Fibroblast of lung (primary cell): ENCODE data around the gene EFHC1. TPM values are rescaled to one million over a fixed set of nuclear protein-coding genes. Genes with fewer than 3 reads are reported as not detected.

Source experiments
- DNase-seq, 2 donors: peaks; one replicate each; pipeline versions ENCODE4 v3.0.0 to v3.0.0-alpha.2; 2010; ENCODE audit warnings: low read depth in 2 of 2
- H2AFZ ChIP-seq: 2 replicates; pipeline ENCODE4 v1.5.1; 2012; ENCODE audit warnings: low read length, control low read depth, inconsistent platforms
- H3K27ac ChIP-seq: 2 replicates; pipeline ENCODE4 v1.5.1; 2011; ENCODE audit warnings: low read length, control low read depth; ENCODE audit not compliant: insufficient read depth
- H3K27me3 ChIP-seq: 2 replicates; pipeline ENCODE4 v1.5.1; 2011; ENCODE audit warnings: mild to moderate bottlenecking, low read length; ENCODE audit not compliant: control insufficient read depth, insufficient read depth
- H3K36me3 ChIP-seq: 2 replicates; pipeline ENCODE4 v1.5.1; 2011; ENCODE audit warnings: low read length; ENCODE audit not compliant: control insufficient read depth, insufficient read depth
- H3K4me1 ChIP-seq: 2 replicates; pipeline ENCODE4 v1.5.1; 2011; ENCODE audit warnings: low read length; ENCODE audit not compliant: control insufficient read depth, insufficient read depth; ENCODE audit errors: extremely low read depth
- H3K4me2 ChIP-seq: 2 replicates; pipeline ENCODE4 v1.5.1; 2011; ENCODE audit warnings: low read length, control low read depth; ENCODE audit not compliant: insufficient read depth; ENCODE audit errors: extremely low read depth
- H3K4me3 ChIP-seq, 4 experiments: fragments of 200-600 bp in 1 of 4; sonication (generic) in 1 of 4; replicated peaks in 1 of 4; 2 replicates each; pipeline ENCODE4 v1.5.1; 2011 to 2016; ENCODE audit warnings: low read length in 4 of 4, low read depth in 3 of 4, mild to moderate bottlenecking in 3 of 4, control low read depth in 2 of 4, inconsistent platforms in 1 of 4, mixed read lengths in 1 of 4; ENCODE audit not compliant: insufficient read depth in 1 of 4; ENCODE audit errors: control extremely low read depth in 1 of 4
- H3K79me2 ChIP-seq: 2 replicates; pipeline ENCODE4 v1.5.1; 2012; ENCODE audit warnings: mild to moderate bottlenecking, low read length, inconsistent platforms; ENCODE audit not compliant: control insufficient read depth, insufficient read depth
- H3K9ac ChIP-seq: 2 replicates; pipeline ENCODE4 v1.5.1; 2011; ENCODE audit warnings: mild to moderate bottlenecking, low read length, control low read depth; ENCODE audit not compliant: insufficient read depth
- H3K9me3 ChIP-seq: 2 replicates; pipeline ENCODE4 v1.5.1; 2012; ENCODE audit warnings: low read depth, low read length; ENCODE audit not compliant: control insufficient read depth, insufficient read depth
- H4K20me1 ChIP-seq: 2 replicates; pipeline ENCODE4 v1.5.1; 2011; ENCODE audit warnings: low read length; ENCODE audit not compliant: control insufficient read depth, insufficient read depth; ENCODE audit errors: extremely low read depth
- CTCF ChIP-seq, 2 donors: IDR thresholded peaks in 1 of 2; conservative IDR thresholded peaks in 1 of 2; 1 replicate in 1 of 2; 2 replicates in 1 of 2; pipeline ENCODE4 v1.5.1; 2011 to 2012; ENCODE audit warnings: low read length in 2 of 2, control low read depth in 1 of 2, inconsistent platforms in 1 of 2, low read depth in 1 of 2, mild to moderate bottlenecking in 1 of 2
- EZH2 ChIP-seq: IDR thresholded peaks from 2 replicates; pipeline ENCODE4 v1.5.1; 2012; ENCODE audit warnings: low read length, control low read depth, mild to moderate bottlenecking; ENCODE audit errors: missing control alignments
- polyA plus RNA-seq, 2 donors: library from polyadenylated mRNA; depleted of rRNA in 1 of 2; stranded (reverse) in 1 of 2; unstranded in 1 of 2; fragments of >200 nt; gene quantifications; 2 replicates each; pipeline ENCODE4 v1.2.1, GENCODE V29; 2011 to 2012; ENCODE audit warnings: missing spikeins in 1 of 2
- total RNA-seq: library from RNA; depleted of rRNA; stranded (reverse); fragments of >200 nt; gene quantifications from 2 replicates; pipeline ENCODE4 v1.2.1, GENCODE V29; 2014

Gene EFHC1
- total and polyA plus RNA-seq, 2 donors (not counting 1 experiment from before 2014, with no cell fraction given) = 29.4 to 32.9 TPM

- Histone ChIP-seq H3K4me1 (peaks cover 53% of the 10 kb centered on the region), H3K4me2 (peak overlapping the region; percentile 1), H4K20me1 (no peaks in the 10 kb centered on the region), H3K36me3 (peaks cover 9% of the 10 kb centered on the region), H3K9me3 (no peaks in the 10 kb centered on the region), H3K27me3 (no peaks in the 10 kb centered on the region), H3K79me2 (peaks cover 88% of the 10 kb centered on the region), H3K9ac (no peak overlapping the region), H2AFZ (no peak overlapping the region), H3K4me3 (no peak overlapping the region), H3K27ac (peak overlapping the region; percentile 73)
- TF ChIP-seq CTCF (conservative IDR thresholded peaks at IDR 0.05 in 1 of 2, IDR thresholded peaks at IDR 0.05 in 1 of 2; ENCODE audit: low read depth in 1 of 2, low read length in 2 of 2) (no peak), EZH2 (no peak)
- peak in 1 of 2 donors; percentile 77 for DNase-seq
These were observed 118.8 kb downstream of the EFHC1 start for GRCh38 chr6:52538901-52539354.

GRCh38 chr6:52539607-52540006 lies 119.5 kb downstream of the EFHC1 start:
- DNase-seq = peak in 1 of 2 donors; percentile 88
- H3K4me3 ChIP-seq = no peak overlapping the region
- H3K9me3 ChIP-seq = no peaks in the 10 kb centered on the region
- H3K4me1 ChIP-seq = peaks cover 59% of the 10 kb centered on the region
- peak overlapping the region; percentile 73 for H3K27ac ChIP-seq
- H3K27me3 ChIP-seq = no peaks in the 10 kb centered on the region
- no peaks in the 10 kb centered on the region for H4K20me1 ChIP-seq
- H2AFZ ChIP-seq = no peak overlapping the region
- no peak overlapping the region for H3K9ac ChIP-seq
- peaks cover 90% of the 10 kb centered on the region for H3K79me2 ChIP-seq
- peaks cover 8% of the 10 kb centered on the region for H3K36me3 ChIP-seq
- H3K4me2 ChIP-seq = peak overlapping the region; percentile 55
- TF ChIP-seq CTCF (conservative IDR thresholded peaks at IDR 0.05 in 1 of 2, IDR thresholded peaks at IDR 0.05 in 1 of 2; ENCODE audit: low read depth in 1 of 2, low read length in 2 of 2) (no peak), EZH2 (no peak)

GRCh38 chr6:52540286-52540902 lies 120.3 kb downstream of the EFHC1 start:
- no peak overlapping the region for H3K9ac ChIP-seq
- H3K4me3 ChIP-seq = peak overlapping the region in 1 of 4 experiments; percentile 8
- H4K20me1 ChIP-seq = no peaks in the 10 kb centered on the region
- peaks cover 92% of the 10 kb centered on the region for H3K79me2 ChIP-seq
- no peaks in the 10 kb centered on the region for H3K9me3 ChIP-seq
- TF ChIP-seq EZH2 (no peak), CTCF (conservative IDR thresholded peaks at IDR 0.05 in 1 of 2, IDR thresholded peaks at IDR 0.05 in 1 of 2; ENCODE audit: low read depth in 1 of 2, low read length in 2 of 2) (no peak)
- no peak overlapping the region for H2AFZ ChIP-seq
- H3K4me2 ChIP-seq = peak overlapping the region; percentile 55
- H3K27ac ChIP-seq = peak overlapping the region; percentile 73
- H3K27me3 ChIP-seq = no peaks in the 10 kb centered on the region
- peaks cover 66% of the 10 kb centered on the region for H3K4me1 ChIP-seq
- DNase-seq = peak in 1 of 2 donors; percentile 88
- peaks cover 2% of the 10 kb centered on the region for H3K36me3 ChIP-seq
